NK-92 (cell line): ENCODE data around the gene MAN1A1.

Experiments used
- DNase-seq: peaks from one replicate; lab custom pipeline; 2025; ENCODE audit not compliant: unreplicated experiment; lab: John Stamatoyannopoulos, UW

Gene MAN1A1

GRCh38 chr6:119273272-119274196 lies 76.0 kb downstream of the MAN1A1 start:
- no peak for DNase-seq

GRCh38 chr6:119270545-119270944 lies 79.0 kb downstream of the MAN1A1 start:
- DNase-seq, result no peak

DNA sequence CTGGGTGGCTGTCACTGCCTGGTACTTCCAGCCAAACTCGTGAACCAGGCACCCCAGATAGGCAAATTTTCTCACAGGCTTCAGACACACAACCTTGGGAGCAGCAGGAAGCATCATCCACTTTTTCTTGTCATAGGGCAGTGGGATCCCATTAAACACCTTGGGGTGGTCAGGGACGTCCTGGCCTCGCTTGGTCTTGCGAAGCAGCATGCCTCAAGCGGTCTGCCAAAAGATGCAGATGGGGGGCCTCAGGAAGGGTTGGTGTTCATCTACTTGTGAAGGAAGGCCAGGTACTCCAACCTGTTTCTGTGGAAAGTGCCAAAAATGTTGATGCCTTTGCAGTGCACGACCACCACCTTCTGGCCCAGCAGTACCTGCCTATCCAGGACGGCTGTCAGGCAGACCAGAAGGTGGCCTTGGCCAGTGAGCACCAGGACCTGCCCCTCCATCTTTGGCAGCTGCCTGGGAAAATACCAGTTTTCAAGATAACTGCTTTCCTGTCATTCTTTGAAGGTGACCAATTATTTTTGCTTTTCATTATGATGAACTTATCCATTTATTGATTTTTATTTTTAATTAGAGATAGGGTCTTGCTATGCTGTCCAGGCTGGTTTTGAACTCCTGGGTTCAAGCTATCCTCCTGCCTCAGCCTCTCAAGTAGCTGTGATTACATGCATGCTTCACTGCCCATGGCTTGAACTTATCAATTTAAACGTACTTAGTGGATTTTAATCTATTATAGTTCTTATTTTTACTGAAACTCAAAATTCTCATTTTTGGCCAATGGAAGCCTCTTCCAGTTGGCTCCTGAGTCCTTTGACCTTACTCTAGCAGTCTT lies 80.1 kb downstream of the MAN1A1 start:
- no peak for DNase-seq

DNA sequence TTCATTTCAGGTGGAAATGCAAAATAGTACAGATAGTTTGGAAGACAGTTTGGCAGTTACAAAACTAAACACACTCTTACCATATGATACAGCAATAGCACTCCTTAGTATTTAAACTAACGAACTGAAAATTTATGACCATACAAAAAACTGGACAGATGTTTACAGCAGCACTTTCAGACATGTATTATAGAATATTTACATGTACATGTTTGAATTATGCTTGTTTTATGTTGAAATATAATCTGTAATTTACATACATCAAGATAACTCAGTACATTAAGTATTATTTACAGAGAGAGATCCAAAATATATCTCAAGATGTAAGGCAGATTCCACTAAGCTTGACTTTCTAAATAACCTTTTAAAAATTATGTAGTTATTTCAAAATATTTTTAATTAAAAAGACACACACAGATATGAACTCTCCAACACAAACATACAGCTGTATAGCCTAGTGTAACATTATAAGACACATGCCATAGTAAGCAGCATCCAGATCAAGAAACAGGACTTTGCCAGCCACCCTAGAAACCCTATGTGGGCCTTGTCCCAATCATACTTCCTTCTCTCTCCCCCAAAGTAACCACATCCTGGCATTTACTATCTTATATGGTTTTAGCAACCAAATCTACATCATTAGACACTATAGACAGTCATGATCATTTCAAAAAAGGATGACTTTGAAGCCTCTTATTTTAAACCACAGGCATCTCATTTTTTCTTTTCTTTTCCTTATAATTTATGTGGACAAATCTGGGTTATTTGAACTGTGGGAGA lies 82.2 kb downstream of the MAN1A1 start:
- DNase-seq, result no peak

DNA sequence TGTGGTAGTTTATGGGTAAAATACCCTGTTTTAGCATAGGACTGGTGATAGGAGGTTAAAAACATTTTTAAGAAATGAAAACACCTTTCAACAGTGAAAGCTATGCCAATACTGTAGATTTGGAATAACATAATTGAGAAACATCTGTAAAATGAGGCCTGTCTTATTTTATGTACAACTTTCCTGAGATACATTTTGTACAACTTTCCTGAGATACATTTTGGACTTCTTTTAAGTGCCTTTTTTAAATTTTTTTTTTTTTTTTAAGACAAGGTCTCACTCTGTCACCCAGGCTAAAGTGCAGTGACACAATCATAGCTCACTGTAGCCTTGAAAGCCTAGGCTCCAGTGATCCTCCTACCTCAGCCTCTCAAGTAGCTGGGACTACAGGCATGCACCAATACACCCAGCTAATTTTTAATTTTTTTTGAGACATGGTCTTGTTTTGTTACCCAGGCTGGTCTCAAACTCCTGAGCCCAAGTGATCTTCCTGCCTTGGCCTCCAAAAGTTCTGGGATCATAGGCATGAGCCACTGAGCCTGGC lies 84.6 kb downstream of the MAN1A1 start:
- DNase-seq, result no peak

DNA sequence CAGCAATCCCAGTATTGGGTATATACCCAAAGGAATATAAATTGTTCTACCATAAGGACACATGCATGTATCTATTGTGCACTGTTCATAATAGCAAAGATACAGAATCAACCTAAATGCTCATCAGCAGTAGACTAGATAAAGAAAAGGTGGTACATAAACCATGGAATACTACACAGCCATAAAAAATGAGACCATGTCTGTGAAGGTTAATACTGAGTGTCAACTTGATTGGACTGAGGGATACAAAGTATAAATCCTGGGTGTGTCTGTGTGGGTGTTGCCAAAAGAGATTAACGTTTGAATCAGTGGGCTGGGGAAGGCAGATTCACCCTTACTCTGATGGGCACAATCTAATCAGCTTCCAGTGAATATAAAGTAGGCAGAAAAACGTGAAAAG lies 86.9 kb downstream of the MAN1A1 start:
- no peak for DNase-seq

- DNase-seq, result no peak
These were observed 87.6 kb downstream of the MAN1A1 start for GRCh38 chr6:119261944-119262284.

GRCh38 chr6:119259027-119259426 lies 90.5 kb downstream of the MAN1A1 start:
- no peak for DNase-seq

GRCh38 chr6:119257726-119258125 lies 91.8 kb downstream of the MAN1A1 start:
- no peak for DNase-seq

GRCh38 chr6:119256978-119257462 lies 92.5 kb downstream of the MAN1A1 start:
- no peak for DNase-seq

DNA sequence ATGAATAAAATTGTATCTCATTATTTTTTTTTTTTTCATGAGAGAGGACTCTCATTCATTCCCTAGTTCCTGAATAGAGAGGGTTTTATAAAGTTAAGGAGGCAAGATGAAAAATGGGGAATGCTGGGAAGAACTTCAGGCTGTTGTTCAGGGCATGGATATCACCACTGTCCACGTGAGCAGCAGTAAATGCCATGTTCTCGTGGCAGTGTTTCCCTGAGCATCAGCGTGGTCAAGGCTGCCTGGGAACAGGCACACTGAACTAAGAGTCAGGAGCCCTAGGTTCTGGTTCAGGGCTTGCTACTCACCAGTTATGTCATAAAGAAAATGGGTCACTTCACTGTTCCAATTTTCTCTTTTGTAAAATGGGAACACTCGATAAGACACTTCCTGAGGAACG lies 93.2 kb downstream of the MAN1A1 start:
- no peak for DNase-seq

DNA sequence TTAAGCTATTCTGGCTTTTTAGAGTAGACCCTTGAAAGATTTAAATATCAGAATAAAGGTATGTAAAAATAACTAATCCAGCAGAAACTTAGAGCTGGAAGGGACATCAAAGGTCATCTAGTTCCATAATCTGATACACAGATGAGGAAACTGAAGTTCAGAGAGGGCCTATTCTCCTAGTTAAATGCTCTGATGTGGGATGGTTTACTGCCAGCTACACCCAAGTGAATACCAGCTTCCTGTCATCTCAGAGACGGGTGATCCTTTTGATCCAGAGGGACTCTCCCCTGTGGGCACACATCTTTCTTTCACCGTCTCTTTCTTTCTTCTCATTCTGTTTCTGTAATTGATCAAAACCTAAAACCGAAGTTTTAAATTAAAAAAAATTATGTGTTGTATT lies 94.1 kb downstream of the MAN1A1 start:
- no peak for DNase-seq

DNA sequence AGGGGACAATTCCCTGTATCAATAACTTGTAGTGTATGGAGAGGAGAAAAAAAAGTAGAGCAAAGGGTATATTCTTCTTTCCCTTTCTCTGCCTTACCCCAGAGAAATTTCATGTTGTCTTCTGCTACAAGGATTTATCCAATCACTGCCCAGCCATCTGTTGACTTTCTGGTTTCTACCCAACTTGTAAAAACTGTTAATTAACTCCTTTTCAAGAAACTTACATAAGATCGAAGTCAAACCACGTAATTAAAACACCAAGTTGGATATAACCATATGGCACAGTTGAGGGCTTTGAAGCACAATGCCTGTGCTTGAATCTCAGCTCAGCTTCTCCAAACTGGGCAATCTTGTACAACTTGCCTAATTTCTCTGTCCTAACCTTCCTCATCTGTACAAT lies 99.5 kb downstream of the MAN1A1 start:
- no peak for DNase-seq

DNA sequence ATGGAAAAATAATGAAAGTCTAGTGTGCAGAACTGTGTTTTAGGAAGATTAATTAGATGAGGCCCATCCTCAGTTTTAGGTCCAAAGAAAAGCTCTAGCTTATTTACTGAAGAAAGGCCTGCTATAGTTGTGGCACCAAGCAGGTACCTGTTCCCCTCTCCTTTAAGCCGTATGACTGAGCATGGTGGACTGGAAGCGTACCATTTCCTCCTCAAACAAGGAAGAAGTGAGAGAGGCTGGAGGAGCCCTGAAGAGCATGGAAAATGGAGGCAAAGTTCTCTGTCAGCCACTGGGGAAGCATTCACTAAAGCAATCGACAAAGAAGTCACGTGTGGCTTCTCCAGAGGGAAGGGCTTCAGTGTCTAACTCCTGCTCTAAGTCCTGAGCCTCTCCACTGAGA lies 100.2 kb downstream of the MAN1A1 start:
- no peak for DNase-seq

- no peak for DNase-seq
These were observed 102.1 kb downstream of the MAN1A1 start for GRCh38 chr6:119247504-119247903.

GRCh38 chr6:119243657-119244056 lies 105.9 kb downstream of the MAN1A1 start:
- DNase-seq, result no peak

GRCh38 chr6:119243037-119243436 lies 106.5 kb downstream of the MAN1A1 start:
- no peak for DNase-seq

DNA sequence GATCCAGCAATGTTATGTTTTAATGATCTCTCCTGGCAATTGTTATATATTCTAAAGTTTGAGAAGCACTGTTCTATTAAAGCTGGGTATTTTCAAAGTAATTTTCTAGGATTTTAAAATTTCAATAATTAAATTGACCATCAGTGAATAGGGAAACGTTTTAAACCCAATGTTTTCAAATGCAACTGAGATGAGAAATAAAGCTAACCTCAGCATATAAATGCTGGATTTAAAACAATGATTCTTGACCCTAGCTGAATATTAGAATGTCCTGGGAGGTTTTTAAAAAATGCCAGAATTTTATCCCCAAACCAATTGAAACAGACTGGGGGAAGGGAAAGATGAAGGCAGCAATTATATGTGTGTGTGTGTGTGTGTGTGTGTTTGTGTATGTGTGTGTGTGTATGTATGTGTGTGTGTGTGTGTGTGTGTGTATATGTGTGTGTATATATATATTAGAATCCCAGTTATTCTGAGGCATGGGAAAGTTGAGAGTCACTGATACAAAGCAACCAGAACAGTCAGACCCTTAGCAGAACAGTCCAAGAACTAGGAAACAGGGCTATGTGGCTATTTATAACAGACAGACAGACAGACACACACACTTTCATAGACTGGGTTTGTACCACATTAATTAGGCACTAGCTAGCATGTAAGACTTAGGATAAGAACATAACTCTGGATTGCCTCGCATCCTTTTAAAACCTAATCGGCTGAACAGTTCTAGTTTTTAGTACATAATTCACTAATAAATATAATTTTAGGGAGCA lies 107.8 kb downstream of the MAN1A1 start:
- DNase-seq, result no peak

GRCh38 chr6:119241111-119241465 lies 108.5 kb downstream of the MAN1A1 start:
- no peak for DNase-seq
